PC-9 (cell line): Measurements from ENCODE around the gene PNPLA2. TPM values are rescaled to one million over a fixed set of nuclear protein-coding genes. Genes with fewer than 3 reads are reported as not detected.
A peak's percentile ranks its signal among the peaks of the same experiment; 100 is the strongest.

Experiments used
- Bru-seq: library from RNA; stranded (reverse); fragments of 400-500 nt; gene quantifications from one replicate; lab custom pipeline; 2021; lab: Mats Ljungman, UMichigan
- BruChase-seq, 2 experiments: library from RNA; stranded (reverse); fragments of 400-500 nt; gene quantifications; one replicate each; lab custom pipeline; 2021; lab: Mats Ljungman, UMichigan
- BruUV-seq: library from RNA; stranded (reverse); fragments of 400-500 nt; replicated peaks from 2 replicates; lab custom pipeline; 2021; lab: Mats Ljungman, UMichigan
- CTCF ChIA-PET: fragments of 300-600 bp; sonication (Branson Sonifier 250); formaldehyde crosslinking; loops from one replicate; lab custom pipeline; 2022; ENCODE audit warnings: antibody characterized with exemption; lab: Charles Lee
- POLR2A ChIA-PET: fragments of 300-600 bp; sonication (Branson Sonifier 250); formaldehyde crosslinking; loops from one replicate; lab custom pipeline; 2022; ENCODE audit warnings: antibody characterized with exemption; ENCODE audit not compliant: unreplicated experiment; lab: Charles Lee
- DNase-seq, 2 experiments: peaks; one replicate each; pipeline versions ENCODE4 v3.0.0 to v3.0.0-alpha.2; 2015 to 2022; ENCODE audit warnings: mixed read lengths in 1 of 2
- H2AFZ ChIP-seq: fragments of 200-600 bp; sonication (generic); 2 replicates; pipeline ENCODE4 v1.8.1; 2017; ENCODE audit warnings: antibody characterized with exemption
- H3F3A ChIP-seq: fragments of 200-600 bp; sonication (generic); 2 replicates; pipeline ENCODE4 v1.8.1; 2017; ENCODE audit warnings: antibody characterized with exemption, mild to moderate bottlenecking, low read depth; ENCODE audit not compliant: insufficient read depth
- H3K27ac ChIP-seq: fragments of 200-600 bp; sonication (generic); 2 replicates; pipeline ENCODE4 v1.6.1; 2016; ENCODE audit warnings: mixed run types
- H3K27me3 ChIP-seq: fragments of 200-600 bp; sonication (generic); 2 replicates; pipeline ENCODE4 v1.6.1; 2016; ENCODE audit warnings: low read depth, mixed run types; ENCODE audit not compliant: insufficient read depth
- H3K36me3 ChIP-seq: fragments of 200-600 bp; sonication (generic); 2 replicates; pipeline ENCODE4 v1.6.1; 2016; ENCODE audit warnings: low read depth, mixed run types
- H3K4me1 ChIP-seq: fragments of 200-600 bp; sonication (generic); replicated peaks from 2 replicates; pipeline ENCODE4 v1.6.1; 2016; ENCODE audit warnings: mixed run types; ENCODE audit not compliant: insufficient read depth
- H3K4me2 ChIP-seq: fragments of 200-600 bp; sonication (generic); 2 replicates; pipeline ENCODE4 v1.6.1; 2017; ENCODE audit warnings: mixed run types
- H3K4me3 ChIP-seq: fragments of 200-600 bp; sonication (generic); 2 replicates; pipeline ENCODE4 v1.6.1; 2016; ENCODE audit warnings: mixed run types
- H3K79me2 ChIP-seq: fragments of 200-600 bp; sonication (generic); 2 replicates; pipeline ENCODE4 v1.6.1; 2017; ENCODE audit warnings: low read depth, mixed run types
- H3K9me2 ChIP-seq: fragments of 200-600 bp; sonication (generic); 2 replicates; pipeline ENCODE4 v1.8.1; 2017; ENCODE audit warnings: mild to moderate bottlenecking; ENCODE audit not compliant: insufficient read depth
- H3K9me3 ChIP-seq: fragments of 200-600 bp; sonication (generic); 2 replicates; pipeline ENCODE4 v1.8.1; 2016; ENCODE audit warnings: low read depth; ENCODE audit not compliant: insufficient read depth
- H4K20me1 ChIP-seq: fragments of 200-600 bp; sonication (generic); 2 replicates; pipeline ENCODE4 v1.8.1; 2017; ENCODE audit not compliant: insufficient read depth
- CTCF ChIP-seq: fragments of 200-600 bp; sonication (generic); conservative IDR thresholded peaks from 2 replicates; pipeline ENCODE4 v1.6.1; 2017; ENCODE audit warnings: mixed run types, antibody characterized with exemption, mild to moderate bottlenecking, moderate library complexity
- EZH2 ChIP-seq: fragments of 200-600 bp; sonication (generic); IDR thresholded peaks from 2 replicates; pipeline ENCODE4 v1.8.0; 2017; ENCODE audit warnings: antibody characterized with exemption, low read depth
- intact Hi-C: fragments of 100-400 bp; cut with micrococcal nuclease; formaldehyde crosslinking; loops from one replicate; pipeline ENCODE4 v1.10.0; 2022; ENCODE audit not compliant: unreplicated experiment
- long read RNA-seq: library from polyadenylated mRNA; stranded (forward); transcript quantifications from one replicate; pipeline ENCODE4 v2.0.0, GENCODE V29; 2022
- total RNA-seq: library from RNA; stranded (reverse); gene quantifications from 2 replicates; pipeline ENCODE4 v1.2.3, GENCODE V29; 2021

Gene PNPLA2, protein sequence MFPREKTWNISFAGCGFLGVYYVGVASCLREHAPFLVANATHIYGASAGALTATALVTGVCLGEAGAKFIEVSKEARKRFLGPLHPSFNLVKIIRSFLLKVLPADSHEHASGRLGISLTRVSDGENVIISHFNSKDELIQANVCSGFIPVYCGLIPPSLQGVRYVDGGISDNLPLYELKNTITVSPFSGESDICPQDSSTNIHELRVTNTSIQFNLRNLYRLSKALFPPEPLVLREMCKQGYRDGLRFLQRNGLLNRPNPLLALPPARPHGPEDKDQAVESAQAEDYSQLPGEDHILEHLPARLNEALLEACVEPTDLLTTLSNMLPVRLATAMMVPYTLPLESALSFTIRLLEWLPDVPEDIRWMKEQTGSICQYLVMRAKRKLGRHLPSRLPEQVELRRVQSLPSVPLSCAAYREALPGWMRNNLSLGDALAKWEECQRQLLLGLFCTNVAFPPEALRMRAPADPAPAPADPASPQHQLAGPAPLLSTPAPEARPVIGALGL
- total RNA-seq (137 and 142 TPM in 2 replicates), Bru-seq, nascent RNA (percentile 68 among the genes with signal in this experiment), BruChase-seq, experiment 1, labeled RNA remaining after a 2-hour chase (percentile 87 among the genes with signal in this experiment), BruChase-seq, experiment 2, labeled RNA remaining after a 6-hour chase (percentile 95 among the genes with signal in this experiment)
- long read RNA-seq, partial matches to known transcripts, result 86 of 131 reads
- long read RNA-seq, other reads (novel, unspliced or antisense), result 42 of 131 reads

- intact Hi-C loops, result loop anchor here (2.0 kb wide), 1 partner anchor 16 kb away; no protein-coding TSS in a partner anchor
- BruUV-seq, result TSS peak; percentile 83
- peak within 1 kb of the TSS; percentile 87 for H3K27ac ChIP-seq
- peak within 1 kb of the TSS; percentile 90 for H3K4me2 ChIP-seq
- TF ChIP-seq CTCF (no peak), EZH2 (no peak)
- DNase-seq, result peak; percentile 73 to 79
- H3K79me2 ChIP-seq, result peaks cover 19% of the 10 kb centered on the region
- H3K4me3 ChIP-seq, result peak within 1 kb of the TSS; percentile 84
- POLR2A ChIA-PET, result interaction anchor here (0.6 to 1.6 kb wide), 8 partner anchors 14 to 741 kb away, joined by 3 to 17 read pairs (median 5); partner anchors contain the start of gene PIDD1
- no peaks in the 10 kb centered on the region for H3K9me2 ChIP-seq
- CTCF ChIA-PET, result interaction anchor here (0.7 kb wide), 1 partner anchor 1376 kb away, joined by 10 read pairs; no protein-coding TSS in a partner anchor
- 0 out of 2 replicates have a peak within 1 kb of the TSS, but pooled peaks have one; percentile 58 for H2AFZ ChIP-seq
- peaks cover 32% of the 10 kb centered on the region; the same call in 1 of the 2 replicates for H3F3A ChIP-seq
- H3K36me3 ChIP-seq, result no peaks in the 10 kb centered on the region
- H3K9me3 ChIP-seq, result no peaks in the 10 kb centered on the region
- H3K4me1 ChIP-seq, result peaks cover 12% of the 10 kb centered on the region
- peaks cover 26% of the 10 kb centered on the region for H4K20me1 ChIP-seq
- no peaks in the 10 kb centered on the region for H3K27me3 ChIP-seq
Observed at GRCh38 chr11:818396-819128, at the start of gene PNPLA2. Gene PNPLA2 (plus strand): TSS chr11:818914. CDS start chr11:819719, 805 bp downstream.

GRCh38 chr11:769887-770641, 48.6 kb upstream of the PNPLA2 start:
- ChIA-PET POLR2A (no interaction called here), CTCF (no interaction called here)
- H3K9me3 ChIP-seq, result no peaks in the 10 kb centered on the region
- no peak overlapping the region for H3K4me2 ChIP-seq
- BruUV-seq, result no TSS peak
- no peak overlapping the region for H3K27ac ChIP-seq
- TF ChIP-seq CTCF (no peak), EZH2 (no peak)
- H3K9me2 ChIP-seq, result no peaks in the 10 kb centered on the region
- H4K20me1 ChIP-seq, result peaks cover 24% of the 10 kb centered on the region
- peaks cover 6% of the 10 kb centered on the region for H3K4me1 ChIP-seq
- no peak overlapping the region for H2AFZ ChIP-seq
- H3K36me3 ChIP-seq, result no peaks in the 10 kb centered on the region
- peaks cover 22% of the 10 kb centered on the region; the same call in 1 of the 2 replicates for H3F3A ChIP-seq
- H3K4me3 ChIP-seq, result no peak overlapping the region
- no peaks in the 10 kb centered on the region for H3K27me3 ChIP-seq
- intact Hi-C loops, result no loop called here
- H3K79me2 ChIP-seq, result peaks cover 19% of the 10 kb centered on the region
- no peak for DNase-seq
